ENCODE data around the gene ANKRD63. TPM values are rescaled to one million over a fixed set of nuclear protein-coding genes. Genes with fewer than 3 reads are reported as not detected.

ANKRD63 gene
- under 1 TPM in 1 of 7 donors, not detected in 6; 0.27 TPM for total RNA-seq
- not detected for polyA plus RNA-seq
- long read RNA-seq, donor 1: 0 reads
- long read RNA-seq, donor 2: 0 reads
- long read RNA-seq, donor 3: 0 reads

GRCh38 chr15:40282869-40283614 lies at the start of gene ANKRD63:
TSS of gene ANKRD63 (minus strand) at chr15:40283064. CDS start at chr15:40282586, 478 bp downstream.
- Histone ChIP-seq H3K36me3 (no peaks in the 10 kb centered on the region), H3K27me3 (peaks cover 9% of the 10 kb centered on the region), H3K27ac (no peak within 1 kb of the TSS), H3K4me1 (ENCODE audit: insufficient read depth) (peaks cover 9% of the 10 kb centered on the region), H3K9me3 (no peaks in the 10 kb centered on the region), H3K4me3 (peak within 1 kb of the TSS; percentile 27)
- TF ChIP-seq EP300 (IDR thresholded peaks at IDR 0.05) (no peak), POLR2A (IDR thresholded peaks at IDR 0.05) (no peak), CTCF (IDR thresholded peaks at IDR 0.05) (no peak)
- 2 to 4% (median 2%) methylated on average over 52 to 76 of the region's 76 CpGs for WGBS, 3 donors
- intact Hi-C loops (cut with DNase I): loop anchor here in 3 of 4 donors (5.0 to 10.0 kb wide), 3 partner anchors 82 to 139 kb away; no protein-coding TSS in a partner anchor
- DNase-seq: no peak

GRCh38 chr15:40332113-40332781 lies 49.4 kb upstream of the ANKRD63 start:
- no peak for TF ChIP-seq CTCF (IDR thresholded peaks at IDR 0.05)
- no peak for TF ChIP-seq EP300 (IDR thresholded peaks at IDR 0.05)
- TF ChIP-seq POLR2A (IDR thresholded peaks at IDR 0.05): no peak
- Histone ChIP-seq H3K36me3 (no peaks in the 10 kb centered on the region), H3K27ac (no peak overlapping the region), H3K9me3 (no peaks in the 10 kb centered on the region), H3K4me1 (ENCODE audit: insufficient read depth) (peaks cover 12% of the 10 kb centered on the region), H3K27me3 (no peaks in the 10 kb centered on the region), H3K4me3 (no peak overlapping the region)
- intact Hi-C loops (cut with DNase I): no loop called here
- DNase-seq: no peak
- 78 to 79% (median 79%) methylated on average over 8 of the region's 8 CpGs for WGBS, 3 donors

GRCh38 chr15:40331637-40332036 lies 48.8 kb upstream of the ANKRD63 start:
- Histone ChIP-seq H3K27ac (no peak overlapping the region), H3K27me3 (no peaks in the 10 kb centered on the region), H3K4me3 (no peak overlapping the region), H3K4me1 (ENCODE audit: insufficient read depth) (peaks cover 12% of the 10 kb centered on the region), H3K36me3 (no peaks in the 10 kb centered on the region), H3K9me3 (no peaks in the 10 kb centered on the region)
- TF ChIP-seq EP300 (IDR thresholded peaks at IDR 0.05) (no peak), CTCF (IDR thresholded peaks at IDR 0.05) (no peak), POLR2A (IDR thresholded peaks at IDR 0.05) (no peak)
- DNase-seq: peak in 1 of 5 donors; percentile 31
- intact Hi-C loops (cut with DNase I): no loop called here
- WGBS, 3 donors: 96% methylated on average over 7 of the region's 7 CpGs

- 90 to 95% (median 93%) methylated on average over 7 of the region's 7 CpGs for WGBS, 3 donors
- no peaks in the 10 kb centered on the region for H3K36me3 ChIP-seq
- H3K4me1 ChIP-seq (ENCODE audit: insufficient read depth): peaks cover 12% of the 10 kb centered on the region
- H3K27ac ChIP-seq: peak overlapping the region in 1 of 2 donors; percentile 63
- H3K27me3 ChIP-seq: no peaks in the 10 kb centered on the region
- no peaks in the 10 kb centered on the region for H3K9me3 ChIP-seq
- no peak for DNase-seq
- H3K4me3 ChIP-seq: no peak overlapping the region
- intact Hi-C loops (cut with DNase I): no loop called here
- TF ChIP-seq CTCF (IDR thresholded peaks at IDR 0.05) (no peak), EP300 (IDR thresholded peaks at IDR 0.05) (no peak), POLR2A (IDR thresholded peaks at IDR 0.05) (no peak)
Measured at GRCh38 chr15:40331026-40331425, 48.2 kb upstream of the ANKRD63 start.

Data from ovary (tissue), 10 donors.